Suprapubic skin (tissue), 3 donors: ENCODE data around the gene PCED1B.

Experiments used
- POLR2A ChIP-seq, 2 donors: fragments of 450-650 bp; IDR thresholded peaks; one replicate each; pipeline ENCODE4 v1.6.1; 2017; ENCODE audit warnings: antibody characterized with exemption in 2 of 2, mild to moderate bottlenecking in 2 of 2, moderate library complexity in 2 of 2
- TF ChIP-seq, protein P1 (sequence below), 2 donors: fragments of 200-600 bp in 1 of 2; fragments of 450-650 bp in 1 of 2; sonication (generic) in 1 of 2; IDR thresholded peaks; one replicate each; pipeline ENCODE4 v1.5.1; 2016 to 2019; ENCODE audit warnings: antibody characterized with exemption in 2 of 2, mild to moderate bottlenecking in 1 of 2, moderate library complexity in 1 of 2

DNA sequence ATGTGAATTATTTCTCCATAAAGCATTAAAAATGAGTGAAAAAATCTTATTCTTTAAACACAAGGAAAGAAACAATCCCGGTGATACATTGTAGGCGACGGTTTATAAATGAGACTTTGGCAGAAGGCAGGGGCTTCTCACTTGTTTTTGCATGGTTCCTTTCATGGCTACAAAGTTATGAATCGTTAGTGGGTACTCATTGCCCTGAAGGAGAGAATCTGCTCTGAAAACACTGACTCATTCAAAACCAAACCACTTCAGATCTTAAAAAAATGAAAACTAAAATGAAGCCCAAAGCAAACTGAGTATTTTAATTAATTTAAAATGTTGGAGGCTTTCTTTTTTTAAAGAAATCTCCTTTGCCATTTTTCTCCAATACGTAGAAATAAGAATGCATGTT is 41.7 kb downstream of the PCED1B start:
- TF ChIP-seq, protein P1, sequence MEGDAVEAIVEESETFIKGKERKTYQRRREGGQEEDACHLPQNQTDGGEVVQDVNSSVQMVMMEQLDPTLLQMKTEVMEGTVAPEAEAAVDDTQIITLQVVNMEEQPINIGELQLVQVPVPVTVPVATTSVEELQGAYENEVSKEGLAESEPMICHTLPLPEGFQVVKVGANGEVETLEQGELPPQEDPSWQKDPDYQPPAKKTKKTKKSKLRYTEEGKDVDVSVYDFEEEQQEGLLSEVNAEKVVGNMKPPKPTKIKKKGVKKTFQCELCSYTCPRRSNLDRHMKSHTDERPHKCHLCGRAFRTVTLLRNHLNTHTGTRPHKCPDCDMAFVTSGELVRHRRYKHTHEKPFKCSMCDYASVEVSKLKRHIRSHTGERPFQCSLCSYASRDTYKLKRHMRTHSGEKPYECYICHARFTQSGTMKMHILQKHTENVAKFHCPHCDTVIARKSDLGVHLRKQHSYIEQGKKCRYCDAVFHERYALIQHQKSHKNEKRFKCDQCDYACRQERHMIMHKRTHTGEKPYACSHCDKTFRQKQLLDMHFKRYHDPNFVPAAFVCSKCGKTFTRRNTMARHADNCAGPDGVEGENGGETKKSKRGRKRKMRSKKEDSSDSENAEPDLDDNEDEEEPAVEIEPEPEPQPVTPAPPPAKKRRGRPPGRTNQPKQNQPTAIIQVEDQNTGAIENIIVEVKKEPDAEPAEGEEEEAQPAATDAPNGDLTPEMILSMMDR (IDR thresholded peaks at IDR 0.05): no peak
- no peak for TF ChIP-seq POLR2A (IDR thresholded peaks at IDR 0.05)
